ENCODE results near the gene AKR1C1. TPM values are rescaled to one million over a fixed set of nuclear protein-coding genes. Genes with fewer than 3 reads are reported as not detected.

The AKR1C1 gene
- total and polyA plus RNA-seq, 9 of the 15 experiments (the other 6 are each of a cell fraction or from before 2014, with no cell fraction given) = 43.5 to 180 (median 82.4) TPM

GRCh38 chr10:4934391-4934987, 28.7 kb upstream of the AKR1C1 start:
- H3K9me3 ChIP-seq (replicated peaks; ENCODE audit: control insufficient read depth, insufficient read depth, low read depth, low read length) = peaks cover 4% of the 10 kb centered on the region; the same call in 1 of the 2 replicates
- H2AFZ ChIP-seq (ENCODE audit: low read depth, low read length) = no peak overlapping the region
- H3K9ac ChIP-seq (ENCODE audit: insufficient read depth in 1 of 2, low read depth in 2 of 2, low read length in 2 of 2) = no peak overlapping the region
- H3K4me1 ChIP-seq (replicated peaks in 1 of 2; ENCODE audit: control insufficient read depth in 2 of 2, insufficient read depth in 2 of 2, low read length in 2 of 2) = peaks cover 0 to 3% of the 10 kb centered on the region in 2 experiments; a peak in 2 of 5 replicates
- intact Hi-C loops (cut with micrococcal nuclease) (no loop called here), in situ Hi-C loops (cut with MboI) (no loop called here)
- H4K20me1 ChIP-seq (replicated peaks; ENCODE audit: control insufficient read depth, insufficient read depth, low read length) = no peaks in the 10 kb centered on the region
- FAIRE-seq (no peak), DNase-seq (ENCODE audit: extremely low read depth in 1 of 4, low spot score in 3 of 4) (no peak), ATAC-seq (no peak)
- H3K27ac ChIP-seq (ENCODE audit: extremely low read depth, low read depth, low read length) = no peak overlapping the region
- POLR2A ChIA-PET = no interaction called here
- H3K4me2 ChIP-seq (ENCODE audit: insufficient read depth, low read length) = no peak overlapping the region
- 40% methylated on average over 7 of the region's 7 CpGs for WGBS (ENCODE audit: insufficient coverage, low coverage, missing lambda C conversion rate)
- no peak overlapping the region for H3K4me3 ChIP-seq
- BruUV-seq (replicated peaks) = no TSS peak
- H3K9me1 ChIP-seq (ENCODE audit: control insufficient read depth, insufficient read depth, low read length) = no peaks in the 10 kb centered on the region
- no peaks in the 10 kb centered on the region for H3K36me3 ChIP-seq (ENCODE audit: control insufficient read depth, insufficient read depth, low read length)
- CTCF ChIA-PET (ENCODE audit: low intra/inter-chr PET ratio) = no interaction called here
- no peaks in the 10 kb centered on the region for H3K79me2 ChIP-seq (ENCODE audit: control insufficient read depth, insufficient read depth, low read length)
- no peaks in the 10 kb centered on the region for H3K27me3 ChIP-seq (ENCODE audit: control insufficient read depth in 2 of 2, insufficient read depth in 2 of 2, low read length in 2 of 2)
- no peak for TF ChIP-seq ZNF133 (CRISPR knock-in tag; IDR thresholded peaks at IDR 0.05)
- no peak for TF ChIP-seq RBM15 (IDR thresholded peaks at IDR 0.05; ENCODE audit: insufficient read depth, low read length)
- no peak for TF ChIP-seq LCOR (CRISPR knock-in tag; IDR thresholded peaks at IDR 0.05)
- TF ChIP-seq TFE3 (CRISPR knock-in tag; IDR thresholded peaks at IDR 0.05) = no peak
- no peak for TF ChIP-seq TRIM24 (IDR thresholded peaks at IDR 0.05)
- no peak for TF ChIP-seq SMC3 (conservative IDR thresholded peaks at IDR 0.05; ENCODE audit: insufficient read depth, low read depth, low read length)
- no peak for TF ChIP-seq ELF4 (CRISPR knock-in tag; IDR thresholded peaks at IDR 0.05)
- no peak for TF ChIP-seq KLF16 (IDR thresholded peaks at IDR 0.05)
- TF ChIP-seq GTF2F1 (IDR thresholded peaks at IDR 0.05; ENCODE audit: low read depth, low read length) = no peak
- no peak for TF ChIP-seq RB1 (IDR thresholded peaks at IDR 0.05; ENCODE audit: low read depth)
